Measurements from ENCODE around the gene DBNDD1. TPM values are rescaled to one million over a fixed set of nuclear protein-coding genes. Genes with fewer than 3 reads are reported as not detected.

Gene DBNDD1
- polyA plus RNA-seq, 1 of the 3 experiments (the other 2 are of a cell fraction) = 27.9 TPM

DNA sequence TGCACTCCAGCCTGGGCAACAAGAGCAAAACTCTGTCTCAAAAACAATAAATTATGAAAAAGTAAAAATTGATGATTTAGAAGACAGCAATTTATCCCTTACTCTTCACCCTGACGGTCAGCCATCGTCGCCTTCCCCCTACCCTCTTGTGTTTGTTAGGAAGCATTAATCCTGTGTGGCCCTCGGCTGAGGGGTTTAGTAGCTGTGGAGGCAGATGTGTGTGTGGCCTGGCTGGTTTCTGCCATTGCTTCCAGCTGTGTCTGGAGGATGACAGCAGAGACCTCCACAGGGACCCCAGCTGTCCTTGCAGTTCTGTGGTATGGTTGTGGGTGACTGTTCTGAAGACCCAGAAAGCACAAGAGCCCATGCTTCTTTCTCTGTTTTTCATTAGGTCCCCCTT lies 25.9 kb downstream of the DBNDD1 start:
- no peak overlapping the region for H3K4me3 ChIP-seq (ENCODE audit: low read depth in 2 of 2, low read length in 1 of 2)
- DNase-seq = no peak
- 0 out of 2 replicates have a peak, but pooled peaks cover 6% of the 10 kb centered on the region for H3K9me3 ChIP-seq
- no peak overlapping the region for H2AFZ ChIP-seq (ENCODE audit: low read depth)
- POLR2A ChIA-PET = no interaction called here
- H3F3A ChIP-seq (replicated peaks; ENCODE audit: insufficient read depth) = peaks cover 70% of the 10 kb centered on the region
- H3K4me1 ChIP-seq (ENCODE audit: control insufficient read depth in 1 of 2, insufficient read depth in 2 of 2, low read depth in 1 of 2, low read length in 1 of 2) = peaks cover 0 to 4% of the 10 kb centered on the region in 2 experiments; a peak in 1 of 4 replicates
- 98% methylated on average over 4 of the region's 4 CpGs for WGBS (ENCODE audit: low lambda C conversion rate)
- CTCF ChIA-PET = interaction anchor here (0.7 to 1.4 kb wide), 2 partner anchors 16 to 18 kb away, joined by 3 read pairs; no protein-coding TSS in a partner anchor
- peaks cover 21% of the 10 kb centered on the region for H4K20me1 ChIP-seq (ENCODE audit: insufficient read depth)
- H3K27ac ChIP-seq (ENCODE audit: low read depth in 2 of 2, low read length in 1 of 2) = no peak overlapping the region
- H3K4me2 ChIP-seq = no peak overlapping the region
- TF ChIP-seq FOSL2 (IDR thresholded peaks at IDR 0.05; ENCODE audit: borderline replicate concordance, low read depth) (no peak), USF2 (IDR thresholded peaks at IDR 0.05; ENCODE audit: borderline replicate concordance, low read depth, low read length) (no peak), POLR2AphosphoS5 (IDR thresholded peaks at IDR 0.05; ENCODE audit: low read depth, low read length) (no peak), RAD21 (IDR thresholded peaks at IDR 0.05; ENCODE audit: low read length) (no peak), TEAD4 (IDR thresholded peaks at IDR 0.05; ENCODE audit: borderline replicate concordance, insufficient read depth) (no peak), ELF1 (IDR thresholded peaks at IDR 0.05) (no peak)
- H3K36me3 ChIP-seq (replicated peaks in 1 of 2; ENCODE audit: control insufficient read depth in 1 of 2, insufficient read depth in 2 of 2, low read length in 1 of 2) = peaks cover 51 to 57% of the 10 kb centered on the region in 2 experiments
- H3K27me3 ChIP-seq (ENCODE audit: insufficient read depth) = no peaks in the 10 kb centered on the region
- no peaks in the 10 kb centered on the region for H3K9me2 ChIP-seq
- H3K9ac ChIP-seq = no peak overlapping the region
- no peaks in the 10 kb centered on the region for H3K79me2 ChIP-seq (ENCODE audit: insufficient read depth)

- Histone ChIP-seq H3K4me3 (ENCODE audit: low read depth in 2 of 2, low read length in 1 of 2) (no peak overlapping the region), H4K20me1 (ENCODE audit: insufficient read depth) (peaks cover 17% of the 10 kb centered on the region), H3K9me3 (no peaks in the 10 kb centered on the region), H3K79me2 (ENCODE audit: insufficient read depth) (no peaks in the 10 kb centered on the region), H2AFZ (ENCODE audit: low read depth) (no peak overlapping the region), H3K4me2 (no peak overlapping the region), H3K27ac (ENCODE audit: low read depth in 2 of 2, low read length in 1 of 2) (no peak overlapping the region), H3K36me3 (replicated peaks in 1 of 2; ENCODE audit: control insufficient read depth in 1 of 2, insufficient read depth in 2 of 2, low read length in 1 of 2) (peaks cover 54 to 62% of the 10 kb centered on the region in 2 experiments), H3K4me1 (ENCODE audit: control insufficient read depth in 1 of 2, insufficient read depth in 2 of 2, low read depth in 1 of 2, low read length in 1 of 2) (peaks cover 0 to 4% of the 10 kb centered on the region in 2 experiments; a peak in 1 of 4 replicates), H3K9me2 (no peaks in the 10 kb centered on the region), H3F3A (replicated peaks; ENCODE audit: insufficient read depth) (peaks cover 44% of the 10 kb centered on the region), H3K9ac (no peak overlapping the region), H3K27me3 (ENCODE audit: insufficient read depth) (no peaks in the 10 kb centered on the region)
- POLR2A ChIA-PET = no interaction called here
- WGBS (ENCODE audit: low lambda C conversion rate) = 90% methylated on average over 7 of the region's 7 CpGs
- no peak for DNase-seq
- CTCF ChIA-PET = no interaction called here
- TF ChIP-seq YY1 (IDR thresholded peaks at IDR 0.05; ENCODE audit: low read depth) (no peak), FOXM1 (IDR thresholded peaks at IDR 0.05; ENCODE audit: low read depth) (no peak), RAD21 (IDR thresholded peaks at IDR 0.05; ENCODE audit: low read length) (no peak), TAF1 (IDR thresholded peaks at IDR 0.05; ENCODE audit: borderline replicate concordance, low read depth, low read length) (no peak), FOSL2 (IDR thresholded peaks at IDR 0.05; ENCODE audit: borderline replicate concordance, low read depth) (no peak), EP300 (IDR thresholded peaks at IDR 0.05; ENCODE audit: borderline replicate concordance in 1 of 2, low read depth in 1 of 2, low read length in 1 of 2) (no peak), RXRA (IDR thresholded peaks at IDR 0.05; ENCODE audit: borderline replicate concordance, low read depth) (no peak), REST (IDR thresholded peaks at IDR 0.05; ENCODE audit: low read depth, low read length) (no peak), SMC3 (IDR thresholded peaks at IDR 0.05; ENCODE audit: low read depth, low read length) (no peak)
- TF ChIP-seq, protein P1, sequence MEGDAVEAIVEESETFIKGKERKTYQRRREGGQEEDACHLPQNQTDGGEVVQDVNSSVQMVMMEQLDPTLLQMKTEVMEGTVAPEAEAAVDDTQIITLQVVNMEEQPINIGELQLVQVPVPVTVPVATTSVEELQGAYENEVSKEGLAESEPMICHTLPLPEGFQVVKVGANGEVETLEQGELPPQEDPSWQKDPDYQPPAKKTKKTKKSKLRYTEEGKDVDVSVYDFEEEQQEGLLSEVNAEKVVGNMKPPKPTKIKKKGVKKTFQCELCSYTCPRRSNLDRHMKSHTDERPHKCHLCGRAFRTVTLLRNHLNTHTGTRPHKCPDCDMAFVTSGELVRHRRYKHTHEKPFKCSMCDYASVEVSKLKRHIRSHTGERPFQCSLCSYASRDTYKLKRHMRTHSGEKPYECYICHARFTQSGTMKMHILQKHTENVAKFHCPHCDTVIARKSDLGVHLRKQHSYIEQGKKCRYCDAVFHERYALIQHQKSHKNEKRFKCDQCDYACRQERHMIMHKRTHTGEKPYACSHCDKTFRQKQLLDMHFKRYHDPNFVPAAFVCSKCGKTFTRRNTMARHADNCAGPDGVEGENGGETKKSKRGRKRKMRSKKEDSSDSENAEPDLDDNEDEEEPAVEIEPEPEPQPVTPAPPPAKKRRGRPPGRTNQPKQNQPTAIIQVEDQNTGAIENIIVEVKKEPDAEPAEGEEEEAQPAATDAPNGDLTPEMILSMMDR (IDR thresholded peaks at IDR 0.05) = no peak
- TF ChIP-seq, protein P2, sequence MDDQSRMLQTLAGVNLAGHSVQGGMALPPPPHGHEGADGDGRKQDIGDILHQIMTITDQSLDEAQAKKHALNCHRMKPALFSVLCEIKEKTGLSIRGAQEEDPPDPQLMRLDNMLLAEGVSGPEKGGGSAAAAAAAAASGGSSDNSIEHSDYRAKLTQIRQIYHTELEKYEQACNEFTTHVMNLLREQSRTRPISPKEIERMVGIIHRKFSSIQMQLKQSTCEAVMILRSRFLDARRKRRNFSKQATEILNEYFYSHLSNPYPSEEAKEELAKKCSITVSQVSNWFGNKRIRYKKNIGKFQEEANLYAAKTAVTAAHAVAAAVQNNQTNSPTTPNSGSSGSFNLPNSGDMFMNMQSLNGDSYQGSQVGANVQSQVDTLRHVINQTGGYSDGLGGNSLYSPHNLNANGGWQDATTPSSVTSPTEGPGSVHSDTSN (IDR thresholded peaks at IDR 0.05) = no peak
Observed at GRCh38 chr16:89990799-89991198, 28.5 kb downstream of the DBNDD1 start.

Measured in SK-N-SH (cell line).